Fibroblast of lung (primary cell): ENCODE measurements around the gene ZNF565. TPM values are rescaled to one million over a fixed set of nuclear protein-coding genes. Genes with fewer than 3 reads are reported as not detected.
A peak's percentile ranks its signal among the peaks of the same experiment; 100 is the strongest.

ENCODE experiments used
- DNase-seq, 2 donors: peaks; one replicate each; pipeline versions ENCODE4 v3.0.0 to v3.0.0-alpha.2; 2010; ENCODE audit warnings: low read depth in 2 of 2
- H2AFZ ChIP-seq: 2 replicates; pipeline ENCODE4 v1.5.1; 2012; ENCODE audit warnings: low read length, control low read depth, inconsistent platforms
- H3K27ac ChIP-seq: 2 replicates; pipeline ENCODE4 v1.5.1; 2011; ENCODE audit warnings: low read length, control low read depth; ENCODE audit not compliant: insufficient read depth
- H3K27me3 ChIP-seq: 2 replicates; pipeline ENCODE4 v1.5.1; 2011; ENCODE audit warnings: mild to moderate bottlenecking, low read length; ENCODE audit not compliant: control insufficient read depth, insufficient read depth
- H3K36me3 ChIP-seq: 2 replicates; pipeline ENCODE4 v1.5.1; 2011; ENCODE audit warnings: low read length; ENCODE audit not compliant: control insufficient read depth, insufficient read depth
- H3K4me1 ChIP-seq: 2 replicates; pipeline ENCODE4 v1.5.1; 2011; ENCODE audit warnings: low read length; ENCODE audit not compliant: control insufficient read depth, insufficient read depth; ENCODE audit errors: extremely low read depth
- H3K4me2 ChIP-seq: 2 replicates; pipeline ENCODE4 v1.5.1; 2011; ENCODE audit warnings: low read length, control low read depth; ENCODE audit not compliant: insufficient read depth; ENCODE audit errors: extremely low read depth
- H3K4me3 ChIP-seq, 4 experiments: fragments of 200-600 bp in 1 of 4; sonication (generic) in 1 of 4; replicated peaks in 1 of 4; 2 replicates each; pipeline ENCODE4 v1.5.1; 2011 to 2016; ENCODE audit warnings: low read length in 4 of 4, low read depth in 3 of 4, mild to moderate bottlenecking in 3 of 4, control low read depth in 2 of 4, inconsistent platforms in 1 of 4, mixed read lengths in 1 of 4; ENCODE audit not compliant: insufficient read depth in 1 of 4; ENCODE audit errors: control extremely low read depth in 1 of 4
- H3K79me2 ChIP-seq: 2 replicates; pipeline ENCODE4 v1.5.1; 2012; ENCODE audit warnings: mild to moderate bottlenecking, low read length, inconsistent platforms; ENCODE audit not compliant: control insufficient read depth, insufficient read depth
- H3K9ac ChIP-seq: 2 replicates; pipeline ENCODE4 v1.5.1; 2011; ENCODE audit warnings: mild to moderate bottlenecking, low read length, control low read depth; ENCODE audit not compliant: insufficient read depth
- H3K9me3 ChIP-seq: 2 replicates; pipeline ENCODE4 v1.5.1; 2012; ENCODE audit warnings: low read depth, low read length; ENCODE audit not compliant: control insufficient read depth, insufficient read depth
- H4K20me1 ChIP-seq: 2 replicates; pipeline ENCODE4 v1.5.1; 2011; ENCODE audit warnings: low read length; ENCODE audit not compliant: control insufficient read depth, insufficient read depth; ENCODE audit errors: extremely low read depth
- CTCF ChIP-seq, 2 donors: IDR thresholded peaks in 1 of 2; conservative IDR thresholded peaks in 1 of 2; 1 replicate in 1 of 2; 2 replicates in 1 of 2; pipeline ENCODE4 v1.5.1; 2011 to 2012; ENCODE audit warnings: low read length in 2 of 2, control low read depth in 1 of 2, inconsistent platforms in 1 of 2, low read depth in 1 of 2, mild to moderate bottlenecking in 1 of 2
- EZH2 ChIP-seq: IDR thresholded peaks from 2 replicates; pipeline ENCODE4 v1.5.1; 2012; ENCODE audit warnings: low read length, control low read depth, mild to moderate bottlenecking; ENCODE audit errors: missing control alignments
- polyA plus RNA-seq, 2 donors: library from polyadenylated mRNA; depleted of rRNA in 1 of 2; stranded (reverse) in 1 of 2; unstranded in 1 of 2; fragments of >200 nt; gene quantifications; 2 replicates each; pipeline ENCODE4 v1.2.1, GENCODE V29; 2011 to 2012; ENCODE audit warnings: missing spikeins in 1 of 2
- total RNA-seq: library from RNA; depleted of rRNA; stranded (reverse); fragments of >200 nt; gene quantifications from 2 replicates; pipeline ENCODE4 v1.2.1, GENCODE V29; 2014

The ZNF565 gene
- total and polyA plus RNA-seq, 2 donors (not counting 1 experiment from before 2014, with no cell fraction given): 4.3 to 6.3 TPM

DNA sequence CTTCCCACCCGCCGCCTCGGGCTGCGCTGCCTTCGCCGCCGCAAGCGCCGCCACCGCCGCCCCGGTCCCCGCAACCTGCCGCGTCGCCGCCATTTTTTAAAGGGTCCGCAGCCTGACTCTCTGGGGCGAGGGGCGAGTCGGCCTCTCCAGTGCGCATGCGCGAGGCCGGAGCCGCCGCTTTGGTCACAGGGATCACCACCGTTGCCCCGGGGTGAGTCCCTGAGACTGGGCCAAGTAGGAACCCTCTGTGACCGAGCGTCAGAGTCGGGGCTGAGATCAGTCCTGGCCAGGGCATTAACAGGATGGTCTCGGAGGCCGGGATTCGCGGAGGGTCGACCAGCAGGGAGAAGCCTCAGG is 43.0 kb upstream of the ZNF565 start:
- Histone ChIP-seq H3K27ac (no peak overlapping the region), H4K20me1 (no peaks in the 10 kb centered on the region), H3K4me1 (no peaks in the 10 kb centered on the region), H3K4me3 (peak overlapping the region in 2 of 4 experiments; percentile 21 to 51), H3K36me3 (no peaks in the 10 kb centered on the region), H2AFZ (no peak overlapping the region), H3K27me3 (no peaks in the 10 kb centered on the region), H3K9me3 (no peaks in the 10 kb centered on the region), H3K79me2 (no peaks in the 10 kb centered on the region), H3K4me2 (peak overlapping the region; percentile 64), H3K9ac (peak overlapping the region; percentile 16)
- DNase-seq: no peak
- TF ChIP-seq EZH2: no peak
- TF ChIP-seq CTCF (conservative IDR thresholded peaks at IDR 0.05 in 1 of 2, IDR thresholded peaks at IDR 0.05 in 1 of 2; ENCODE audit: low read depth in 1 of 2, low read length in 2 of 2): no peak

- Histone ChIP-seq H3K36me3 (no peaks in the 10 kb centered on the region), H3K27ac (no peak overlapping the region), H3K79me2 (no peaks in the 10 kb centered on the region), H3K27me3 (no peaks in the 10 kb centered on the region), H3K4me2 (peak overlapping the region; percentile 64), H3K9ac (peak overlapping the region; percentile 7), H4K20me1 (no peaks in the 10 kb centered on the region), H3K4me1 (no peaks in the 10 kb centered on the region), H3K9me3 (no peaks in the 10 kb centered on the region), H3K4me3 (peak overlapping the region in 3 of 4 experiments; percentile 21 to 51 (median 26)), H2AFZ (no peak overlapping the region)
- TF ChIP-seq CTCF (conservative IDR thresholded peaks at IDR 0.05 in 1 of 2, IDR thresholded peaks at IDR 0.05 in 1 of 2; ENCODE audit: low read depth in 1 of 2, low read length in 2 of 2): no peak
- no peak for TF ChIP-seq EZH2
- DNase-seq: no peak
These were observed 42.5 kb upstream of the ZNF565 start for GRCh38 chr19:36256853-36257519.

DNA sequence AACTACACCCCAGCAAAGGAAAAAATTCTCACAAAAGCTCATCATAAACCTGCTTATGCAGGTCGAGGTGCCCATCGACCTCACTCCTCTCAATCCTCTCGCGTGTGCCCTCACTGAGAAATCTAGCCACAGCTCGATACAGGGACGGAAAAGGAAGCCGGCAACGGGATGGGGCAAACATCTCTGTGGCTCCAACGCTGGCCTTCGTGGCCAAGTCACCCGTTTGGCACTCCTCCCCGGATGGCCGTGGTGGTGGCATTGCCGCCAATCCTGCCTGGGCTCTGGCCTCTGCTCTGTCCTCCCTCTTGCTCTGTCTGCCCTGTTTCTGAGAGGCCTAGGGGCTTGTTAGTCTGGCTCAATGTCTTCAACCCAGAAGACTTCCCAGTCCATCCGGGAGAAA is 41.6 kb upstream of the ZNF565 start:
- no peak overlapping the region for H3K27ac ChIP-seq
- H4K20me1 ChIP-seq: no peaks in the 10 kb centered on the region
- DNase-seq: no peak
- no peaks in the 10 kb centered on the region for H3K27me3 ChIP-seq
- H3K79me2 ChIP-seq: no peaks in the 10 kb centered on the region
- no peak overlapping the region for H3K4me3 ChIP-seq
- H3K36me3 ChIP-seq: no peaks in the 10 kb centered on the region
- H3K4me1 ChIP-seq: no peaks in the 10 kb centered on the region
- H2AFZ ChIP-seq: no peak overlapping the region
- H3K4me2 ChIP-seq: no peak overlapping the region
- no peak overlapping the region for H3K9ac ChIP-seq
- no peaks in the 10 kb centered on the region for H3K9me3 ChIP-seq
- no peak for TF ChIP-seq CTCF (conservative IDR thresholded peaks at IDR 0.05 in 1 of 2, IDR thresholded peaks at IDR 0.05 in 1 of 2; ENCODE audit: low read depth in 1 of 2, low read length in 2 of 2)
- TF ChIP-seq EZH2: no peak
